Type B pancreatic cell (in vitro differentiated cells): ENCODE data around the gene NPHP4. TPM values are rescaled to one million over a fixed set of nuclear protein-coding genes. Genes with fewer than 3 reads are reported as not detected.

ENCODE experiments used
- DNase-seq: peaks from one replicate; pipeline ENCODE4 v3.0.0; 2021; ENCODE audit warnings: mixed read lengths; ENCODE audit not compliant: unreplicated experiment; ENCODE audit errors: extremely low spot score
- H3K27ac Mint-ChIP-seq: 2 replicates; pipeline ENCODE4 v1.8.0; 2021; ENCODE audit warnings: mild to moderate bottlenecking, mixed read lengths
- H3K27me3 Mint-ChIP-seq: 2 replicates; pipeline ENCODE4 v1.8.0; 2021; ENCODE audit warnings: mixed read lengths
- H3K36me3 Mint-ChIP-seq: 2 replicates; pipeline ENCODE4 v1.8.0; 2021; ENCODE audit warnings: mixed read lengths
- H3K4me1 Mint-ChIP-seq: one replicate; pipeline ENCODE4 v1.8.0; 2021; ENCODE audit warnings: mixed read lengths; ENCODE audit not compliant: unreplicated experiment
- H3K4me3 Mint-ChIP-seq: 2 replicates; pipeline ENCODE4 v1.8.0; 2021; ENCODE audit warnings: mild to moderate bottlenecking, mixed read lengths
- H3K9me3 Mint-ChIP-seq: 2 replicates; pipeline ENCODE4 v1.8.0; 2021; ENCODE audit warnings: mixed read lengths
- CTCF ChIP-seq: fragments of 200-600 bp; sonication (generic); conservative IDR thresholded peaks from 2 replicates; pipeline ENCODE4 v1.5.0; 2021; ENCODE audit warnings: antibody characterized with exemption, mild to moderate bottlenecking
- total RNA-seq: library from RNA; stranded (reverse); gene quantifications from 2 replicates; pipeline ENCODE4 v1.2.1, GENCODE V29; 2021; ENCODE audit warnings: low replicate concordance

NPHP4 gene
- total RNA-seq, 1 donor from 2014 or later: 21.7 TPM

DNA sequence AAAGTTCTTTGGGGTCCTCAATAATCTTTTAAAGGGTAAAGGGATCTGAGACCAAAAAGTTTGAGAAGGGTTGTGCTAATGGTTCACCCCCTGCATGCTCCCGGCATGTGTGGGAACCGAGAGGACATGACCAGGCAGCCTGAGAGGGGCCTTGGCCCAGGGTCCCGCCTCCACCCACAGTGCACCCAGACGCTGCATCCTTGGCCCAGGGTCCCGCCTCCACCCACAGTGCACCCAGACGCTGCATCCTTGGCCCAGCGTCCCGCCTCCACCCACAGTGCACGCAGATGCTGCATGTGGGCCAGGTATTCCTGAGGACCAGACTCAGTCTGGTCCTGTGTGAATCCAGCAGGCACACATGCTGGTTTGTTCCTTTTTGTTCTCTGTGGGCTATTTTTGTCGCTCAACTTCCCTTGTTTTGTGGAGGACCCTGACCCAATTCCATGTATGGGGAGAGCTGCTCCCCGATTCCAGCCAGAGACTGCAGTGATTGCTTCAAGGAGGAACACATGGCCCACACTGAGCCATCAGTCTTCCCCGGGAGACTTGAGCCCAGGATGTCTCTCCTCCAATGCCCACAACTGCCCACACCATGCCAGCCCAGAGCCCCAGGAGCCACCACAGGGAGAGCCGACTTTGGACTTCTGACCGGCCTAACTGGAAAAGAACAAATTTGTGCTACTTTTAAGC, 3.5 kb downstream of the NPHP4 start:
- H3K4me3 Mint-ChIP-seq: no peak overlapping the region

DNA sequence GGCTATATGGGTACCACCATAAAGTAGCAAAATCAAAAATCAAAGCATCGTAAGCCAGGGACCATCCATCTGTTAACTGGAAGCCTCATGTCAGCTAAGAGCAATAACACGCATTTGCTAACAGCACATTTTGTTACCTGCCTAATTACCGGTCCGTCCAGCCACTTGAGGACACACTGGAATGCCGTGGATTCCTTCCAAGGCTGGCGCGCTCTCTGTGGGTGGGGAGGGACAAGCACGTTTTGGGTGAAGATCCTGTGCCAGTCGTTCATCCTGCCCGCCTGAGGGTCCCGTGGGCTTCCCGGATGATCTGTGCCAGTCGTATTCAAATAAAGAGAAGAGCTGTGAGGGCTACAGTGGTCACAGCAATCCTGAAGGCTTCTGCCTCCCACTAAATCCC, 6.2 kb downstream of the NPHP4 start:
- TF ChIP-seq CTCF: no peak
- Mint-ChIP-seq H3K36me3 (peaks cover 3% of the 10 kb centered on the region), H3K4me3 (no peak overlapping the region), H3K27me3 (no peaks in the 10 kb centered on the region), H3K9me3 (no peaks in the 10 kb centered on the region), H3K27ac (no peak overlapping the region), H3K4me1 (peaks cover 16% of the 10 kb centered on the region)
- no peak for DNase-seq

More for the DNA sequence above, 3.5 kb downstream of the NPHP4 start:
- no peak for TF ChIP-seq CTCF
- Mint-ChIP-seq H3K27ac (no peak overlapping the region), H3K4me1 (peaks cover 14% of the 10 kb centered on the region), H3K27me3 (peaks cover 11% of the 10 kb centered on the region), H3K9me3 (no peaks in the 10 kb centered on the region), H3K36me3 (peaks cover 3% of the 10 kb centered on the region)
- no peak for DNase-seq

DNA sequence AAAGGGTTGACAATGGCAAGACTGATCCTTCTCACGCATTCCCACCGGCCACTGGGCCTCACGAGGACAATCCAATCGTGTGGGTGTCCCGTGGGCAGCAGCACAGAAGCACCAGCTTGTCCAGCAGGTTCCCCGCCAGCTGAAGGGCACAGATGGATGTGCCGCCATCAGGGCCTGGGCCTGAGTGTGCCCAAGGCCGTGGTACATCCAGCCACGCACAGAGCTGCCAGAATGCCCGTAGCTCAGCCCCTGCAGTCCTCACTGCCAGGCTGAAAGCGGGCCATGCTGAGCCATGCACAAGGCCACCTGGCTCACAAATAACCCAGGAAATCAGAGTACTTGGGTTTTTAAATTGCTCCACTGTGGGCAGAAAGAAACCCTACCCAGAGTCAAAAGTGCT, 7.0 kb downstream of the NPHP4 start:
- no peaks in the 10 kb centered on the region for H3K27me3 Mint-ChIP-seq
- H3K9me3 Mint-ChIP-seq: no peaks in the 10 kb centered on the region
- H3K36me3 Mint-ChIP-seq: peaks cover 3% of the 10 kb centered on the region
- no peak overlapping the region for H3K4me3 Mint-ChIP-seq
- no peak for DNase-seq
- TF ChIP-seq CTCF: no peak
- H3K4me1 Mint-ChIP-seq: peaks cover 19% of the 10 kb centered on the region
- no peak overlapping the region for H3K27ac Mint-ChIP-seq

DNA sequence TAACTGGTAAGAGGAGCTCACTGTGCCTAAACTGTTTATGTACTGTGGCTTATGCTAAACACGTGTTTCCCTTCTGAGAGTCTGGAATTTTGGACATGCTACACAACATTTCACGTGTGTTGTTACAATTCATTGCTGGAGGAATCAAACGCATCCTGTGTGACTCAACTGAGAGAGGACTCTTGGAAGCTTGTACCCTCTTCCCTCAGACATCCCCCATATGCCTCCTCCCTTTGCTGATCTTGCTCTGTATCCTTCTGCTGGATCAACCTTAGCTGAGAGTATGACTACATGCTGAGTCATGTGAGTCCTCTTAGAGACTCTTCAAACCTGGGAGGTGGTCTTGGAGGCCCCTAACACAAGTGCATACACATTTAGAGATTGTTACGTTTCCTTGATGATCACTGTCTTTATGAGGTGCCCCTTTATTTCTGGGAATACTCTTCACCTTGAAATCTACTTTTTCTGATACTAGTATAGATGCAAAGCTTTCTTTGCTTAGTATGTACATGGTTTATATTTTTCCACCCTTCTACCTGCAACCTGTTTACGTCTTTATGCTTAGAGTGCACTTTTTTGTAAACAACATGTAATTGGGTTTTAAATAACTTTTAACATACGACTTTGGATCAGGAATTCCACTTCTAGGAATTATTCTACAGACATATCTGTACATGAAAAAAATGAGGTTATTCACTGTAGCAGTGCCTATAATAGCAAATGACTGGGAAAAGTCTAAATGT, 8.7 kb downstream of the NPHP4 start:
- TF ChIP-seq CTCF: no peak
- H3K4me1 Mint-ChIP-seq: peaks cover 22% of the 10 kb centered on the region
- no peak overlapping the region for H3K27ac Mint-ChIP-seq
- peaks cover 8% of the 10 kb centered on the region for H3K36me3 Mint-ChIP-seq
- H3K27me3 Mint-ChIP-seq: no peaks in the 10 kb centered on the region
- H3K9me3 Mint-ChIP-seq: no peaks in the 10 kb centered on the region
- H3K4me3 Mint-ChIP-seq: no peak overlapping the region
- no peak for DNase-seq

- no peaks in the 10 kb centered on the region for H3K27me3 Mint-ChIP-seq
- H3K36me3 Mint-ChIP-seq: peaks cover 8% of the 10 kb centered on the region
Observed at GRCh38 chr1:5982868-5983267, 9.4 kb downstream of the NPHP4 start.

More at GRCh38 chr1:5982868-5983267, 9.4 kb downstream of the NPHP4 start:
- Mint-ChIP-seq H3K9me3 (no peaks in the 10 kb centered on the region), H3K4me1 (peaks cover 22% of the 10 kb centered on the region), H3K4me3 (no peak overlapping the region), H3K27ac (no peak overlapping the region)
- no peak for DNase-seq
- TF ChIP-seq CTCF: no peak
